ENCODE measurements around the gene INSR. TPM values are rescaled to one million over a fixed set of nuclear protein-coding genes. Genes with fewer than 3 reads are reported as not detected.

Gene INSR
- total RNA-seq = 100 to 1,000 TPM in 1 of 4 donors, 10 to 100 TPM in 3; 54.0 to 226 (median 71.1) TPM

DNA sequence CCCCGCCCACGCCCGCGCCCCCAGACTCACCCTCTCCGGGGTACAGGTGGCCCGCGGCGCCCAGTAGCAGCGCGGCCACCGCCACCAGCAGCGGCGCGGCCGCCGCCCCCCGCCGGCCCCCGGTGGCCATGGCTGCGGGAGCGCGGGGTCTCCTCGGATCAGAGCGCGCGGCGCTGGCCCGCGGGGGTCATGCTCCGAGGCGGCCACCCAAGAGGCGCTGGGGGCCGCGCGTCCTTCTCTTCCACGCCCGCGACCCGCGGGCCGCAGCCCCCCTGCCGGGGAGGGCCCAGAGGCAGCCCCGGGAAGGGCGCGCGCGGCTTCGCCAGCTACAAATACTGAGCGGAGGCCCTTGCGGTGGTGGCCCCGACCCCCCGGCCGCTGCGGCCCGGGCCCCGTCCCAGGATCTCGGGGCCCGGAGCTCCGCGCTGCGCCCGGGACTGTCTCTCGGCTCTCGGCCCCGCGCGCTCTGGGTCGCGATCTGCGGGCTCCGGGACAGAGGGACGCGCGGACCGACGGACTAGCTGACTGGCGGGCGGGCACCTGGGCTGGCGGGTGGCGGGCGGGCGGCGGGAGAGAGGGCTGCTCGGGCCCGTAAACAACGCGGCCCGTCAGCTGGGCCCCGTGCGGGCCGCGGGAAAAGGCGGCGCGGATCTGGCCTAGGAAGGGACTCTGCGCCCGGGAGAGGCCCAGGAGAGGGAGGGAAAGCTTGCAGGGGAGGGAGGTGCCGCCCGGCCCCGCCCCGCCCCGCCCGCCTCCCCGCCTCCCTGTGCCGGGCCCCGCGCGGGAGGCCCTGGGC lies at the start of gene INSR:
INSR (minus strand) TSS at position 653 of the 796 bp plus-strand sequence; CDS start at position 130, 523 bp downstream.
- H3K27ac ChIP-seq = peak within 1 kb of the TSS; percentile 92 to 99 (median 98)

DNA sequence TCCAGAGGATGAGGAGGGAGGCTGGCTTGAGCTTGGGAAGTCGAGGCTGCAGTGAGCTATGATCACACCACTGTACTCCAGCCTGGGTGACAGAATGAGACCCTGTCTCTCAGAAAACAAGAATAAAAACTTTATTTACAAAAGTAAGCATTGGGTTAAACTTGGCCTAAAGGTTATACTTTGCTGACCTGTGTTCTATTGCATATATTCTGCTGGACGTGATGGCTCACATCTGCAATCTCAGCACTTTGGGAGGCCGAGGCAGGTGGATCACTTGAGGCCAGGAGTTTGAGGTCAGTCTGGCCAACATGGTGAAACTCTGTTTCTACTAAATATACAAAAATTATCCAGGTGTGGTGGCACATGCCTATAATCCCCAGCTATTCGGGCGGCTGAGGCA lies 47.9 kb upstream of the INSR start:
- H3K36me3 ChIP-seq = no peaks in the 10 kb centered on the region
- no peak for DNase-seq
- intact Hi-C loops (cut with DNase I; ENCODE audit: low total_unique reads) (loop anchor here (5.0 kb wide), 1 partner anchor 45 kb away; no protein-coding TSS in a partner anchor), in situ Hi-C loops (cut with MboI; ENCODE audit: low sequenced_read_pairs in 4 of 4) (loop anchor here (5.0 to 10.0 kb wide), 2 partner anchors 197 to 240 kb away; no protein-coding TSS in a partner anchor)
- no peaks in the 10 kb centered on the region for H3K4me1 ChIP-seq
- no peaks in the 10 kb centered on the region for H3K27me3 ChIP-seq
- no peak for ATAC-seq
- no peak overlapping the region for H3K27ac ChIP-seq
- TF ChIP-seq, protein P1, sequence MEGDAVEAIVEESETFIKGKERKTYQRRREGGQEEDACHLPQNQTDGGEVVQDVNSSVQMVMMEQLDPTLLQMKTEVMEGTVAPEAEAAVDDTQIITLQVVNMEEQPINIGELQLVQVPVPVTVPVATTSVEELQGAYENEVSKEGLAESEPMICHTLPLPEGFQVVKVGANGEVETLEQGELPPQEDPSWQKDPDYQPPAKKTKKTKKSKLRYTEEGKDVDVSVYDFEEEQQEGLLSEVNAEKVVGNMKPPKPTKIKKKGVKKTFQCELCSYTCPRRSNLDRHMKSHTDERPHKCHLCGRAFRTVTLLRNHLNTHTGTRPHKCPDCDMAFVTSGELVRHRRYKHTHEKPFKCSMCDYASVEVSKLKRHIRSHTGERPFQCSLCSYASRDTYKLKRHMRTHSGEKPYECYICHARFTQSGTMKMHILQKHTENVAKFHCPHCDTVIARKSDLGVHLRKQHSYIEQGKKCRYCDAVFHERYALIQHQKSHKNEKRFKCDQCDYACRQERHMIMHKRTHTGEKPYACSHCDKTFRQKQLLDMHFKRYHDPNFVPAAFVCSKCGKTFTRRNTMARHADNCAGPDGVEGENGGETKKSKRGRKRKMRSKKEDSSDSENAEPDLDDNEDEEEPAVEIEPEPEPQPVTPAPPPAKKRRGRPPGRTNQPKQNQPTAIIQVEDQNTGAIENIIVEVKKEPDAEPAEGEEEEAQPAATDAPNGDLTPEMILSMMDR (IDR thresholded peaks at IDR 0.05 in 4 of 5, conservative IDR thresholded peaks at IDR 0.05 in 1 of 5) = no peak
- no peak for TF ChIP-seq POLR2A (IDR thresholded peaks at IDR 0.05)
- H3K9me3 ChIP-seq = no peaks in the 10 kb centered on the region
- H3K4me3 ChIP-seq = no peak overlapping the region

More for the DNA sequence above, at the start of gene INSR:
- DNase-seq = peak; percentile 86 to 93
- ATAC-seq = peak; percentile 82 to 90
- Histone ChIP-seq H3K27me3 (no peaks in the 10 kb centered on the region), H3K4me3 (peak within 1 kb of the TSS; percentile 76 to 98 (median 86)), H3K36me3 (no peaks in the 10 kb centered on the region), H3K9me3 (no peaks in the 10 kb centered on the region), H3K4me1 (peaks cover 8 to 17% of the 10 kb centered on the region in 2 donors)
- intact Hi-C loops (cut with DNase I; ENCODE audit: low total_unique reads) (loop anchor here (1.0 to 2.0 kb wide), 5 partner anchors 28 to 195 kb away; no protein-coding TSS in a partner anchor), in situ Hi-C loops (cut with MboI; ENCODE audit: low sequenced_read_pairs in 4 of 4) (loop anchor here in 2 of 4 donors (5.0 to 10.0 kb wide), 3 partner anchors 97 to 149 kb away; no protein-coding TSS in a partner anchor)
- TF ChIP-seq, protein P1 (IDR thresholded peaks at IDR 0.05 in 4 of 5, conservative IDR thresholded peaks at IDR 0.05 in 1 of 5) = no peak
- TF ChIP-seq POLR2A (IDR thresholded peaks at IDR 0.05) = peak; percentile 77 to 86

DNA sequence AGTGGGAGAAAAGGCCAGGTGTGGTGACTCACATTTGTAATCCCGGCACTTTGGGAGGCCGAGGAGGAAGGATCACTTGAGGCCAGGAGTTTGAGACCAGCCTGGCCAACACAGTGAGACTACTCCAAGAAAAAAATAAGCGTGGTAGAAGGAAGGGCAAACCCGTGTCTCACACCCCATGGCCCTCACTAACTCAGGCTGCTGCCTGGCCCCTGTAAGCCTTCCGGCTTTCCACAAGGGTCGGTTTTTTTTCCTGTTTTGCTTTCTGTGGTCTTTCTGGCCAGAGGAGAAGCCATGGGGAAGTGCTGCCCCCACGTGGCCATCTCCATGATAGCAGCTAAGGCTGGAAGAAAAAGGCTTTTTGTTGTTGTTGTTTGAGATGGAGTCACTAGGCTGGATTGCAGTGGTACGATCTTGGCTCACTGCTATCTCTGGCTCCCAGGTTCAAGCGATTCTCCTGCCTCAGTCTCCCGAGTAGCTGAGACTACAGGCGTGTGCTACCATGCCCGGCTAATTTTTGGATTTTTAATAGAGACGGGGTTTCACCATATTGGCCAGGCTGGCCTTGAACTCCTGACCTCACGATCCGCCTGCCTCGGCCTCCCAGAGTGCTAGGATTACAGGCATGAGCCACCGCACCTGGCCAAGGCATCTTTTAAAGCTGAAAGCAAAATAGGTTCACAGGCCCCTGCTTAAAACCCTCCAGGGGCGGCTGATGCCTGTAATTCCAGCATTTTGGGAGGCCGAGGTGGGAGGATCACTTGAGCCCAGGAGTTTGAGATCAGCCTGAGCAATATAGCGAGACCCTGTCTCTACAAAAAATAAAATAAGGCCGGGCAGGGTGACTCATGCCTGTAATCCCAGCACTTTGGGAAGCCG lies 47.0 kb upstream of the INSR start:
- no peaks in the 10 kb centered on the region for H3K4me1 ChIP-seq
- no peaks in the 10 kb centered on the region for H3K9me3 ChIP-seq
- H3K27ac ChIP-seq = no peak overlapping the region
- DNase-seq (peak; percentile 43 to 57), ATAC-seq (peak; percentile 39 to 58)
- intact Hi-C loops (cut with DNase I; ENCODE audit: low total_unique reads) = loop anchor here (2.0 to 5.0 kb wide), 2 partner anchors 44 to 192 kb away; no protein-coding TSS in a partner anchor
- in situ Hi-C loops (cut with MboI; ENCODE audit: low sequenced_read_pairs in 4 of 4) = loop anchor here (5.0 to 10.0 kb wide), 2 partner anchors 196 to 239 kb away; no protein-coding TSS in a partner anchor
- no peak overlapping the region for H3K4me3 ChIP-seq
- H3K36me3 ChIP-seq = no peaks in the 10 kb centered on the region
- H3K27me3 ChIP-seq = no peaks in the 10 kb centered on the region
- TF ChIP-seq, protein P1 (IDR thresholded peaks at IDR 0.05 in 4 of 5, conservative IDR thresholded peaks at IDR 0.05 in 1 of 5) = peak; percentile 91 to 97 (median 95)
- no peak for TF ChIP-seq POLR2A (IDR thresholded peaks at IDR 0.05)

DNA sequence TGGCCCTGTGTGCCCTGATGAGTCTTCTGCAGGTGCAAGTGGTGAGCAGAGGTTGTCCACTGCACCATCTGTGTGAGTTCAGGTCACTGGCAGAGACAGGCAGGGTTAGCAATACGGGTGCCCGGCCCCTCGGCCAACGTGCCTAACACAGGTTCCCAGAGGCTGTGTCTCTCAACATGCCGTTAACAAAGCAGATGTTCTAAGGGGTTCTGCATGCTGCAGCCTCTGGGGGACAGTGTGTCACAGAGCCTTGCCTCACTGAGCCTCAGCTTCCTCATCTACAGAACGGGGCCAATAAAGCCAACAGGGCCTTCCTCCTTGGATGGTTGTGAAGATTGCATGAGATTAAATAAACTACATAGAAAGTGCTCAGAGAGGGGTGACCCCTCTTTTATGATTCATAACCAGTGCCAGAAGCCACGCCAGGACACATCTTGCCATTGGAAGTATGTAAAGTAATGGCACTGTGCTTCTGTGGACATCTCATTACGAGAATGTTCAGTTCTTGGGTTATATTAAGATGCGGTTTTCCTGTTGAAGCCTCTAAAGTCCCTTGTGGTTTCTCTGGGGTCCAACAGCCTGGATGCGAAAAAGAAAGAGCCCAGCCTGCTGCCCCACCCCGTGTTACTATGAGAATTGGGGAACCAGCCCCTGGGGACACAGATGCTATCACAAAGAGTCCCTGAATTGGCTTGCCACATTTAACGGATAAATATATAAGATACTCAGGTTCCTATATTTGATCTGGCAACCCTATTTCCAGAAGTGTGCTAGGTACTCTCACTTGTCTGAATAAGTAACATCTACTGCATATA lies 43.4 kb upstream of the INSR start:
- ATAC-seq = no peak
- in situ Hi-C loops (cut with MboI; ENCODE audit: low sequenced_read_pairs in 4 of 4) = no loop called here

More for the DNA sequence above, 43.4 kb upstream of the INSR start:
- DNase-seq = peak in 1 of 2 donors; percentile 12
- H3K4me3 ChIP-seq = no peak overlapping the region
- intact Hi-C loops (cut with DNase I; ENCODE audit: low total_unique reads) = no loop called here
- no peaks in the 10 kb centered on the region for H3K9me3 ChIP-seq
- no peak for TF ChIP-seq POLR2A (IDR thresholded peaks at IDR 0.05)
- TF ChIP-seq, protein P1 (IDR thresholded peaks at IDR 0.05 in 4 of 5, conservative IDR thresholded peaks at IDR 0.05 in 1 of 5) = no peak
- H3K36me3 ChIP-seq = no peaks in the 10 kb centered on the region
- no peaks in the 10 kb centered on the region for H3K4me1 ChIP-seq
- H3K27ac ChIP-seq = no peak overlapping the region
- no peaks in the 10 kb centered on the region for H3K27me3 ChIP-seq

Measured in gastrocnemius medialis (tissue), 4 donors.